Neuron (in vitro differentiated cells): ENCODE results near the gene EPHB1.

Experiments used
- H2AFZ ChIP-seq: one replicate; pipeline ENCODE4 v1.6.1; 2013; ENCODE audit warnings: low read depth, mild to moderate bottlenecking, inconsistent platforms, low read length, moderate library complexity
- H3K27me3 ChIP-seq: one replicate; pipeline ENCODE4 v1.6.1; 2013; ENCODE audit warnings: low read length; ENCODE audit not compliant: insufficient read depth
- H3K36me3 ChIP-seq: one replicate; pipeline ENCODE4 v1.6.1; 2013; ENCODE audit warnings: low read length; ENCODE audit not compliant: insufficient read depth
- H3K4me1 ChIP-seq: one replicate; pipeline ENCODE4 v1.6.1; 2013; ENCODE audit warnings: low read length; ENCODE audit not compliant: insufficient read depth
- H3K4me3 ChIP-seq: 2 replicates; pipeline ENCODE4 v1.5.1; 2013; ENCODE audit warnings: mild to moderate bottlenecking, low read length, moderate library complexity
- H3K9me3 ChIP-seq: one replicate; pipeline ENCODE4 v1.6.1; 2013; ENCODE audit warnings: low read length

The EPHB1 gene

DNA sequence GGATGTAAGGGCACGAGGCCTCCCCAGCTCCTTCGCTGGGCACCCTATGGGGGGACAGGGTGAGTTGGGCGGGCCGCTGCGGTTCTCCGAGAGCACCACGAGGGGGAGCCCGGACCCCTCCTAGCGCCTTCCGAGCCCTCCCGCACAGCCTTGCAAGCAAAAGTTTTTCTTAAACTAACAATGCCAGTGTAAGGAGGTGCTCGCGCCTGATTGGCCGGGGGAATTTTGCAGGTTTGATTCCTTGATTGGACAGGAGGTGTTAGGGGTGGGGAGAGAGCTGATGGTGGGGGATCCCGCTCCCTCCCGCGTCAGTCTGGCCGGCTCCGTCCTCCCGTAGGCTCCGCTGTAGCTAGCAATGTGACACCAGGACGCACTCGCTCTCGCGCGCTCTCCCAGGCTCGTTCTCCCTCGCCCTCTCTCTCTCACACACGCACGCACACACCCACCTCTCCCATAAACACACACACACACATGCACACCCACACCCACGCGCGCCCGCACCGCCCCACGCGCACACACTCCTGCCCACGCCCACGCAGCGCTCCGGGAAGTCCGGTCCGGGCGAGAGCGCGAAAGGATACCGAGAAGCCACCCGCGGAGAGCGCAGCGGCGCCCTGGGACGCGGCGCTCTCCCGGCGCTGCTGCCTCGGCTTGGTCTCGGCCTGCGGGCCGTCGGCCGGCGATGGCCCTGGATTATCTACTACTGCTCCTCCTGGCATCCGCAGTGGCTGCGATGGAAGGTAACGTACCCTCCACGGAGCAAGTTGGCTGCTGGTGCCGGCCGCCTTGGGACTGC is at the start of gene EPHB1:
Gene EPHB1 (plus strand): TSS at position 311 of the 796 bp plus-strand sequence.
- H2AFZ ChIP-seq, result peak within 1 kb of the TSS; percentile 51
- H3K4me3 ChIP-seq, result peak within 1 kb of the TSS; percentile 49
- H3K4me1 ChIP-seq, result peaks cover 20% of the 10 kb centered on the region
- H3K27me3 ChIP-seq, result peaks cover 68% of the 10 kb centered on the region
- H3K9me3 ChIP-seq, result no peaks in the 10 kb centered on the region
- H3K36me3 ChIP-seq, result no peaks in the 10 kb centered on the region

DNA sequence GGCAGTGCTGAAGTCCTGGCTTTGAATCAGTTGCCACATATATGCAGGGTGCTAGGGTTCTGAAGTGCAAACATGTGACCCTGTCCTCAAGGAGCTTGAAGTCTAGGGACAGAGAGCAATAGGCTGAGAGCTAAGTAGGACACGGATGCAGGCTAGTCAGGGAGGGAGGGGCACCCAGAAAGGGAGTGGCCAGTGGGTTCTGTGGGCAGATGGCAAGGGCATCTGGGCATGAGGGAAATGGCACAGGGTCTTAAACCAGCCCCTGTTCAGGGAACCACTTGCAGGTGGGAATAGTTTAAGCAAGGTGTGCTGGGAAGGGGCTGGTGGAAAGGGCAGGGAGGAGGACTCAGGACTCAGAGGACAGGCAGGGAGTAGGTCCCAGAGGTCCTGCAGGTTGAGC is 46.4 kb upstream of the EPHB1 start:
- no peaks in the 10 kb centered on the region for H3K9me3 ChIP-seq
- no peaks in the 10 kb centered on the region for H3K36me3 ChIP-seq
- H3K4me3 ChIP-seq, result no peak overlapping the region
- H3K27me3 ChIP-seq, result no peaks in the 10 kb centered on the region
- H3K4me1 ChIP-seq, result no peaks in the 10 kb centered on the region
- H2AFZ ChIP-seq, result no peak overlapping the region

DNA sequence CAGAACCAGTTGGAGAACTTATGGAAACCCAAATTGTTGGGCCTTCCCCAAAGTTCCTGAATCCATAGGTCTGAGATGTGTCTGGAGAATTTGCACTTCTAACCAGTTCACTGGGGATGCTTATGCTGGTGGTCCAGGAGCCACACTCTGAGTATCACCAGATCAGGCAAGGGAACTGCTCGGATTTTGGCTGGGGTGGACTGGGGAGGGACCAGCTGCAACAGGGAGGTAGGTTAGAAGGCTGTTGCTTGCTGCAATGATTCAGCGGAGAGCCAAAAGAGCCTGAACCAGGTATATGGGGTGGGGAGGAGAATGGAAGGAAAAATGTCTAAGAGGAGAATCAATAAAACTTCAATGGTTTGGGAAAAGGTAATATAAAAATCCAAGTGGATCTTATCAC is 45.9 kb upstream of the EPHB1 start:
- H3K4me1 ChIP-seq, result no peaks in the 10 kb centered on the region
- no peak overlapping the region for H2AFZ ChIP-seq
- no peak overlapping the region for H3K4me3 ChIP-seq
- no peaks in the 10 kb centered on the region for H3K36me3 ChIP-seq
- H3K27me3 ChIP-seq, result no peaks in the 10 kb centered on the region
- H3K9me3 ChIP-seq, result no peaks in the 10 kb centered on the region

DNA sequence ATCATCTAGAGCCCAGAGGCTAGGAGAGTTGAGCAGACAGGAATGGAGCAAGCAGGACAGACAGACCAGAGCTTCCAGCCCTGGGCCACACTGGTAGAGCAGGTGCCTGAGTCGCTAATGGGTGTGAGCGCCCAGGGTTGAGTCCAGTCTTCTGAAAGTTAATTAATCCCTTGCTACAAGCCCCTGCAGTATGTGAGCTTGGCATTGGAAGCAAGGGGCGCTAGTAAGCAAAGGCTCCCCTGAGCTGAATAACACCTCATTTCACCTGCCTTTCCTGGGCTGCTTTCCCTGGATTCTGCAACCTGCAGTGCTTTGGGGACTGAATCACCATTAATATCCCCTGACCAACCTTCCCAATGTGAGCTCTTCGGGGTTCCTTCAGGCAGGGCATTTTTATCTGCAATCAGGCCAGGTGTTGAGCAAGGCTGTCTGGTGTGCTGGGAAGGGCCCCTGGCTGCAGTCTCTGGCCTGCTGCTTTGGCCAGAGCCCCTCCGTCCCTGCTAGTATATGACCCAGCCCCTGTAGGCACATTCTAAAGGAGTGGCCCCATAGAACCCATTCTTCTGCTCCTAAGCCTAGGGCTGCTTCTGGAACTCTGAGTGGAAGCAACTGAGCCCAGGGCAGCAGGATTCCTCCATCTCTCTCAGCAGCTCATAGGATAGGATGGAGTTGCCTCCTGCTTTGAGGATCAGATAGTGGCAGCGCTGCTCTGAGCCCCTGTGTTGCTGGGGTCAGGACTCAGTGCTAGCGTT is 45.1 kb upstream of the EPHB1 start:
- Histone ChIP-seq H3K4me3 (no peak overlapping the region), H2AFZ (no peak overlapping the region), H3K9me3 (no peaks in the 10 kb centered on the region), H3K36me3 (no peaks in the 10 kb centered on the region), H3K4me1 (no peaks in the 10 kb centered on the region), H3K27me3 (no peaks in the 10 kb centered on the region)

DNA sequence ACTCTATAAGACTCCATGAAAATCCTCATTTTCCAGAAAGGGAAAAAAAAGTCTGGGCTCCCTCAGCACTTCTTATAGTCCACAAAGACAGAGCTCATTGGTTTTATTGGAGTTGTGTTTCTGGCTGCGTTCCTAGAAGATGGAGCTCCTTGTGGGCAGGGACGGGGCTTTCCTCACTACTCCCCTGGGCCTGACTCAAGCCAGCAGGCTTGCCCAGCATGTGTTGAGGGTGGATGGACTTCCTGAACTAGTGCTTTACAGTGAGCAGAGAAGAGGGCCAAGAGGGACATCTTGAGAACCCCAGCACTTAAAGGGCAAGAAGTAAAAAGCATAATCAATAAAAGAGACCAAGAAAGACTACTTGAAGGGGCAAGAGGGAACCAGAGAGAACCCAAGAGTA is 43.2 kb upstream of the EPHB1 start:
- no peaks in the 10 kb centered on the region for H3K27me3 ChIP-seq
- H2AFZ ChIP-seq, result no peak overlapping the region
- H3K9me3 ChIP-seq, result no peaks in the 10 kb centered on the region
- H3K36me3 ChIP-seq, result no peaks in the 10 kb centered on the region
- H3K4me1 ChIP-seq, result no peaks in the 10 kb centered on the region
- no peak overlapping the region for H3K4me3 ChIP-seq

DNA sequence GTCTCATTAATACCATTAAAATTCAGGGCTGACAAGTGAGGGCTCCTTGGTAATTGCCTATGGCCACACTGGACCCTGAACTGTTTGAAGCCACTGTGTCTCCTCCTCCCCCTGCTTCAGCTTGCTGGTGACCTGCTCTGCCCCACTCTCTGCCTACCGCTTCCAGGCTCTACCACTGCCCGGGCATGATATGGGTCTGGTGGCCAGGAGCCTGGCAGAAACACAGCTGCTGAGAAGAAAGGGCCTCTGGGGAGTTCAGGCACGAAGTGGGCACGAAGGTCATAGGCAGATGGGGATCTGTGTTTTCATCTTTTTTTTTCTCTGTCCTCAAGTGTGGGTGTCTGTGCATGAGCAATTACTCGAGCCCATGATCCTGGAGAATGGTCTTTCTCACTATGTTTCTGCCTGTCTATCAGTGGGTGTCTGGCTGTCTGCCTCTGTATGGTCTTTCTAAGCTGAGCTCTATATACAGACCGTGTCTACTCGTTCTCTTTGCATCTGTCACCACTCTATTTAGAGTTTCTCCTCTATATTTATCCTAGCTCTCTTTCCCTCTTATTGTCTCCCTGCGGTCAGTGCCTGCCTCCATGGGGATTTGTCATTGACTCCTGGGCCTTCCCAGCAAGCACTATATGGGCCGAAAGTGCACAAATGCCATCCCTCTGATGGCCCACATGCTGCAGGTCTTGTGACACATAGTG is 42.1 kb upstream of the EPHB1 start:
- H3K27me3 ChIP-seq, result no peaks in the 10 kb centered on the region
- H3K36me3 ChIP-seq, result no peaks in the 10 kb centered on the region
- H2AFZ ChIP-seq, result no peak overlapping the region
- no peaks in the 10 kb centered on the region for H3K4me1 ChIP-seq
- no peaks in the 10 kb centered on the region for H3K9me3 ChIP-seq
- H3K4me3 ChIP-seq, result no peak overlapping the region

DNA sequence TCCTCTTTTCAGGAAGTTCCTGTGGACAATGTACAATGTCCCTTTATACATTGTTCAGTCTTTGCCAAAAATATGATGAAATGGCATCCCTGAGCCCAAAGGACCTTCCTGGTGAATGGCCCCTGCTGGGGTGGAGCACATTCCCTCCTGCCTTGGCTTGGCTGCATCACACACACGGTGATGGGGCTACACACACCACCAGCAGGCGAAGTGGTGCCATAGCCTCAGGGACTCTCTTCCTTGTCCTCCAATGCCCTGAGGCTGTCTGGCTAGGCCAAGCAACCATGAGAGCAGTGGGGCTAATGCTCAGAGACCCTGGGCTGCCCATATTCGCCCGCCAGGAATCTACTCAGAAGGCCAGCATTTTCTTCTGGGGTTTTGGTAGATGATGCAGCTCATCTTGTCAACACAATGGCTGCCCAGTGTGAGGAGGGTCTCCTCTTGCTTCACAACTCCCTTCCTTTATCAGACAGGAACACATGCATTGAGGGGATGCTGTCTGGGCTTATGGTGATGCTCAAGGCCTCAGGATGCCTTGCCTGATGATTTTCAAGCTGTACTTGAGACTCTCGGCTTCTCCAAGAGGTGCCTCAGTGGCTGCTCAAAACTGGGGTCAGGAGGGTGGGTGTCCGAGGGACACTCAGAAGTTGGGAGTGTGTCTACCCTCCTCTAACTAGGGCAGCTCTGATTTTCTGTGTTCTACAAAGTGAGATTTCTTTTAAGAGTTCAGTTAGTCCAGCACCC is 40.9 kb upstream of the EPHB1 start:
- Histone ChIP-seq H3K36me3 (no peaks in the 10 kb centered on the region), H3K9me3 (no peaks in the 10 kb centered on the region), H3K4me1 (no peaks in the 10 kb centered on the region), H3K4me3 (no peak overlapping the region), H3K27me3 (no peaks in the 10 kb centered on the region), H2AFZ (no peak overlapping the region)

DNA sequence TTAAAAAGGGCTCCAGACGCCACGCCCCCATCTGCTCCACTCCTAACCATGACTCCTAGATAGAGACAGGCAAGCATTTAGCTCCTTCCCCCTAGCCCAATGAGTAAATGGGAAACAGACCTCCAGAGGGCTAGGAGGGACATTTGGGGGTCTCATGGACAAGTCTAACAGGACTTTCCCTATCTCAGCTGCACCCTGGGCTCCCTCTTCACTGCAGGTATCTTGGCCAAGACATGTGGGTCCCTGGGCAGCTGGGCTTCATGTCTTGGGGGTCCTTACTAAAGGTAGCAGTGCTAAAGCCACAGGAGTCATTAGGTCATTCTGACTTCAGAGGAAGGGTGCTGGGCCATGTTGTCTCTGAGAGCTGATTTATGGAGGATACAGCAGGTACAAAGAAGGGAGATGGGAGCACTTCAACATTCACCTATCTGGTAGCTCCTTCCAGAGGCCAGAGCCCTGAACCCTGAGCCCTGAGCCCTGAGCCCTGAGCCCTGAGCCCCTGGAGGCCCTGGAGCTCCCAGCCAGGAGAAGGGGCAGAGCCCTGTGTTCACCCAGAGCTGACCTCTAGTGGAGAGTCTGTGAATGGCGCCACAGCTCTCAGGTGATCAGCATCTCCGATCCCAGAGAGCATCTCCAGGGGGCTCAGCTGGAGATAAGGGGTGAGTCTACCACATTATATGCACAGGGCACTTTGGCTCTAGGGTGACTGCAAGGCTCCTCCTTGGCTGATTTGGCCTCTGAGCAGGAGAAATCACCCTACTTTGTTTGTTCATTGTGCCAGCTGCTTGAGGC is 40.1 kb upstream of the EPHB1 start:
- no peaks in the 10 kb centered on the region for H3K36me3 ChIP-seq
- H3K9me3 ChIP-seq, result no peaks in the 10 kb centered on the region
- no peak overlapping the region for H2AFZ ChIP-seq
- H3K4me3 ChIP-seq, result no peak overlapping the region
- H3K27me3 ChIP-seq, result no peaks in the 10 kb centered on the region
- H3K4me1 ChIP-seq, result no peaks in the 10 kb centered on the region

DNA sequence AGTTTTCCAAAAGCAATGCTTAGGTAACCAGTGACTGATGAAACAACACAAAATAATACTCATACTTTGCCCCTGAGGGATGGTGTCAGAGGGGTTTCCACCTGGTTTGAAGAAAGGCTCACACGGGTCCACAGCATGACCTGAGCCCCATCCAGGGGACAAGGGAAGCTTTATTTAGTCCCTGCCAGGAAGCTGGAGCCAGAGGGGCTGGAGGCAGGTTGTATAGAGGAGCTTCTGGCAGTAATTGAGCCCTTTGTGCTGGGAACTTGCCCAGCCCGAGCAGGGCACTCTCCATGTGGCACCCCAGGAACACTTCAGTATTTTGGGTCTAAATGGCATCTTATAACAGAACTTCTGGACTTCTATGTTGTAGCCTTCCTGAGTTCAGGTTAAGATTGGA is 39.2 kb upstream of the EPHB1 start:
- Histone ChIP-seq H3K4me3 (no peak overlapping the region), H3K36me3 (no peaks in the 10 kb centered on the region)

DNA sequence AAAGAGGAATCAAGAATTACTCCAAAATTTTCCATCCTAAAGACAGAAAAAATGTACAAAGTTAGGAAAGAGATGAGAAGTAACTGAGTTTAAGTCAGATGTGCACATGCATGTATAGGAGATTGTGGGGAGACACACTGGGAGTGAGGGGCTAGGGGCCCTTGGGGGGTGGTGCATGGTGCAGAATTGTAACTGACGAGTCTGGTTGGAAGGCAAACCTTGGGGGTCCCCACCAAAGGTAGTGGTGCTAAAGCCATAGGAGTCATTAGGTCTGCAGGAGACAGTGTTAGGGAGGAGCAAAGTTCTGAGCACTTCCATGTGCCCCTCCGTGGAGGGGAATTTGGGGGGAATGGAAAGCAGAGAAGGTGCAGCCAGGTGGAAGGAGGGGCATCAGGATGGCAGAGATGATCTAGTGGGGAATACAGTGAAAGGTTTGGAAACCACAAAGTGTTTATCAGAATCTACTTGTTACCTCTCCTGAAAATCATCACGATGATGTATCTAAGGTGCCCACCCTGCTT is 37.5 kb upstream of the EPHB1 start:
- Histone ChIP-seq H3K36me3 (no peaks in the 10 kb centered on the region), H3K27me3 (no peaks in the 10 kb centered on the region), H2AFZ (no peak overlapping the region), H3K4me3 (no peak overlapping the region), H3K9me3 (no peaks in the 10 kb centered on the region), H3K4me1 (no peaks in the 10 kb centered on the region)

More for the DNA sequence above, 39.2 kb upstream of the EPHB1 start:
- no peaks in the 10 kb centered on the region for H3K4me1 ChIP-seq
- no peaks in the 10 kb centered on the region for H3K9me3 ChIP-seq
- no peak overlapping the region for H2AFZ ChIP-seq
- no peaks in the 10 kb centered on the region for H3K27me3 ChIP-seq

DNA sequence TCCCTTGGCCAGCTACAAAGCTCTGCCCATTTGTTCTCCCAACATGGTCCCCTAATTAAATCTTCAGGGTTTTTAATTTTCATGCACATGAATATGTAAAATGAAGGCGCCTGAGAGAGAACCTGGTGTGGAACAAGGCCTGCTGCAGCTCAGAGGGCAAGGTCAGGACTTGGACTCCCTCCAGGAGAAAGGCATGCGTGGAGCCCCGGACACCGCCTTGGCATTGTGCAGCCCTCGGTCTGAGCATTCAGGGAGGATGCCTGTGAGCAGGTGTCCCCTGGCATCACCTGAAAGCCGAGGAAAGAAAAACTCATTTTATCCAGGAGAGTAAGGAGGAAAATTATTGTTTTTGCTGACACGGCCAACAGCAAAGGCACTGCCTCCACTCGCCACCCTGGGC is 33.8 kb upstream of the EPHB1 start:
- Histone ChIP-seq H3K27me3 (no peaks in the 10 kb centered on the region), H3K4me1 (no peaks in the 10 kb centered on the region)

DNA sequence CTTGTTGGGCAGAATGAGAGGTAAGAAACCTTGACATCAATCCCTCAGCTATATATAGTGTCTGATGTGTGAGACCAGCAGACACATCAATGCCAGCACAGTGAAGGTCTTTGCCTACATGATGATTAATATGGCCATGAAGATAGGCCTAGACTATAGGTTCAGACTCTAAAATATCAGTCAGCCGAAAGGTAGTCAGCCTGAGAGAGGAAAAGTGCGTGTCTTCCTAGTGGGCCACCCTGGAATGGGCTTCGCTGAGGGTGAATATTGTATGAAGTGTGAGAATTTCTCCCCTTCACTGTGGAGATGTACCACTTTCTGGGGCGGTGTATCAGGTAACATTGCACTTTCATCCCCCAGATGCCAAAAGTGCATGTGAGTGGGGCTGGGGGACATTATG is 33.0 kb upstream of the EPHB1 start:
- Histone ChIP-seq H3K27me3 (no peaks in the 10 kb centered on the region), H3K36me3 (no peaks in the 10 kb centered on the region), H3K9me3 (no peaks in the 10 kb centered on the region), H3K4me1 (no peaks in the 10 kb centered on the region), H2AFZ (no peak overlapping the region), H3K4me3 (no peak overlapping the region)

More for the DNA sequence above, 33.8 kb upstream of the EPHB1 start:
- Histone ChIP-seq H3K4me3 (no peak overlapping the region), H2AFZ (no peak overlapping the region), H3K36me3 (no peaks in the 10 kb centered on the region), H3K9me3 (no peaks in the 10 kb centered on the region)
